Progenitor cell of endocrine pancreas (in vitro differentiated cells): ENCODE measurements around the gene RADIL. TPM values are rescaled to one million over a fixed set of nuclear protein-coding genes. Genes with fewer than 3 reads are reported as not detected.
A peak's percentile ranks its signal among the peaks of the same experiment; 100 is the strongest.

Source experiments
- DNase-seq: peaks from one replicate; pipeline ENCODE4 v3.0.0; 2021; ENCODE audit warnings: low spot score; ENCODE audit not compliant: unreplicated experiment
- H3K27ac Mint-ChIP-seq: 2 replicates; pipeline ENCODE4 v1.8.0; 2021; ENCODE audit warnings: mild to moderate bottlenecking, moderate library complexity, mixed read lengths
- H3K27me3 Mint-ChIP-seq: 2 replicates; pipeline ENCODE4 v1.8.0; 2021; ENCODE audit warnings: mixed read lengths
- H3K36me3 Mint-ChIP-seq: 2 replicates; pipeline ENCODE4 v1.8.0; 2022; ENCODE audit warnings: mixed read lengths; ENCODE audit not compliant: insufficient read depth
- H3K4me1 Mint-ChIP-seq: 2 replicates; pipeline ENCODE4 v1.8.0; 2021; ENCODE audit warnings: low read depth, mixed read lengths
- H3K4me3 Mint-ChIP-seq: 2 replicates; pipeline ENCODE4 v1.8.0; 2021; ENCODE audit warnings: low read depth, mild to moderate bottlenecking, moderate library complexity, mixed read lengths
- H3K9me3 Mint-ChIP-seq: 2 replicates; pipeline ENCODE4 v1.8.0; 2021; ENCODE audit warnings: low read depth, mixed read lengths
- CTCF ChIP-seq: fragments of 200-600 bp; sonication (generic); IDR thresholded peaks from one replicate; pipeline ENCODE4 v1.5.0; 2021; ENCODE audit warnings: antibody characterized with exemption, mild to moderate bottlenecking; ENCODE audit not compliant: unreplicated experiment
- total RNA-seq: library from RNA; stranded (reverse); gene quantifications from 2 replicates; pipeline ENCODE4 v1.2.1, GENCODE V29; 2021

RADIL gene
- total RNA-seq, 1 donor from 2014 or later: 2.0 TPM

- Mint-ChIP-seq H3K27me3 (no peaks in the 10 kb centered on the region), H3K4me3 (no peak overlapping the region), H3K9me3 (peaks cover 7% of the 10 kb centered on the region), H3K36me3 (peaks cover 3% of the 10 kb centered on the region), H3K27ac (no peak overlapping the region), H3K4me1 (no peaks in the 10 kb centered on the region)
- TF ChIP-seq CTCF: no peak
- no peak for DNase-seq
These were observed 68.4 kb downstream of the RADIL start for GRCh38 chr7:4815121-4815520.

GRCh38 chr7:4814433-4814832 is 69.1 kb downstream of the RADIL start:
- Mint-ChIP-seq H3K4me3 (no peak overlapping the region), H3K27me3 (no peaks in the 10 kb centered on the region), H3K9me3 (peaks cover 7% of the 10 kb centered on the region), H3K27ac (peak overlapping the region; percentile 56), H3K36me3 (peaks cover 3% of the 10 kb centered on the region), H3K4me1 (no peaks in the 10 kb centered on the region)
- no peak for TF ChIP-seq CTCF
- no peak for DNase-seq

- Mint-ChIP-seq H3K9me3 (peaks cover 7% of the 10 kb centered on the region), H3K27me3 (peaks cover 3% of the 10 kb centered on the region), H3K4me1 (peaks cover 3% of the 10 kb centered on the region), H3K27ac (no peak overlapping the region), H3K36me3 (peaks cover 3% of the 10 kb centered on the region), H3K4me3 (no peak overlapping the region)
- no peak for TF ChIP-seq CTCF
- no peak for DNase-seq
These were observed 73.8 kb downstream of the RADIL start for GRCh38 chr7:4809666-4810065.

- H3K27ac Mint-ChIP-seq: no peak overlapping the region
- H3K27me3 Mint-ChIP-seq: peaks cover 3% of the 10 kb centered on the region
- peaks cover 7% of the 10 kb centered on the region for H3K9me3 Mint-ChIP-seq
- H3K4me1 Mint-ChIP-seq: peaks cover 3% of the 10 kb centered on the region
- TF ChIP-seq CTCF: no peak
- H3K36me3 Mint-ChIP-seq: peaks cover 3% of the 10 kb centered on the region
- no peak for DNase-seq
- H3K4me3 Mint-ChIP-seq: no peak overlapping the region
These were observed 74.4 kb downstream of the RADIL start for GRCh38 chr7:4809091-4809591.

GRCh38 chr7:4808565-4808964 is 75.0 kb downstream of the RADIL start:
- Mint-ChIP-seq H3K4me3 (no peak overlapping the region), H3K9me3 (peaks cover 7% of the 10 kb centered on the region), H3K36me3 (peaks cover 3% of the 10 kb centered on the region), H3K27ac (no peak overlapping the region), H3K4me1 (peaks cover 3% of the 10 kb centered on the region), H3K27me3 (peaks cover 3% of the 10 kb centered on the region)
- DNase-seq: no peak
- no peak for TF ChIP-seq CTCF
